DLD1 (cell line): Measurements from ENCODE around the gene KIAA1671.

ENCODE experiments used
- in situ Hi-C: cut with HindIII; loops from 2 replicates; pipeline ENCODE4 v1.10.0; 2017; ENCODE audit warnings: low sequenced_read_pairs

Gene KIAA1671

DNA sequence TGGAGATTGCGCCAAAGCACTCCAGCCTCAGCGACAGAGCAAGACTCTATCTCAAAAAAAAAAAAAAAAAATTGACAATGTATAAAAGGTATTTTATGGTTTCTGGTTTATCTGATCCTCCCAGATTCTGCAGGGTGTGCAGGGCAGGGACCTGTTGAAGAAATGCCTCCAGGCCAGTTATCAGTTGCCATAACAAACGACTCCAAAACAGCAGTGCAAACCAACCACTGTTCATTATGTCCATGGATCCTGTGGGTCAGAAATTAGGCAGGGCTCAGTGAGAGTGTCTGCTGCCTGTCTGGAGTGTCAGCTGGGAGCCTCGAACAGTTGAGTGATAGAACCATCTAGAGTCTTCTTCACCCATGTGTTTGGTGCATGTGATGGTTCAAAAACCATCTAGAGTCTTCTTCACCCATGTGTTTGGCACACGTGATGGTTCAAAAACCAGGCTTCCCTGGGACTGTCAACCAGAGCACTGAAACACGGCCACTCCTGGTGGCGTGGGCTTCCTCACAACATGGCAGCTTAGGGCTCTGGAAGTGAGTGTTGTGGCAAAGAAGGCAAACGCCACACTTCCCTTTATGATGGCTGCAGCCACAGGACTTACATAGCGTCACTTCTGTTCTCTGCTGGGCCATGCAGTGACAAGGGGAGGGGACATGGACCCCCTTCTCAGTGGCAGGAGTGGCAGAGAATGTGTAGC is 132.0 kb downstream of the KIAA1671 start:
- in situ Hi-C loops: no loop called here

DNA sequence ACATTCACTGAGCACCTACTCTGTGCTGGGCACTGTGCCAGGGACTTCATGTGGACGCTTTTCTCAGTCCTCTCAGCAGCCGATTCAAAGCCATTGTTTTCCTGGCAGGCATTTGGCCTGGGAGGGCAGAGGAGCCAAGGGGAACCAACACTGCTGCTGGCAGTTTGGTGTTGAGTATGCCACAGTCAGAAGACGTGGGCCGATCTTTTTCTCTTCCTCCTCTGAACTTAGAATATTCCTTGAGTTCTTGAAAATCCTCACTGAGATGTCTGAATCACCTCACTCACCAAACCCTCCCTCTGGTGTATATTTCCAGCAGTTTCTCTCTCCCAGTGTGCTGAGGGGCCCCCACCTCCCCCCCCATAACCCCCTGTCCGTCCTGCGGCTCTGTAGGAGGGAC is 132.6 kb downstream of the KIAA1671 start:
- in situ Hi-C loops: no loop called here

DNA sequence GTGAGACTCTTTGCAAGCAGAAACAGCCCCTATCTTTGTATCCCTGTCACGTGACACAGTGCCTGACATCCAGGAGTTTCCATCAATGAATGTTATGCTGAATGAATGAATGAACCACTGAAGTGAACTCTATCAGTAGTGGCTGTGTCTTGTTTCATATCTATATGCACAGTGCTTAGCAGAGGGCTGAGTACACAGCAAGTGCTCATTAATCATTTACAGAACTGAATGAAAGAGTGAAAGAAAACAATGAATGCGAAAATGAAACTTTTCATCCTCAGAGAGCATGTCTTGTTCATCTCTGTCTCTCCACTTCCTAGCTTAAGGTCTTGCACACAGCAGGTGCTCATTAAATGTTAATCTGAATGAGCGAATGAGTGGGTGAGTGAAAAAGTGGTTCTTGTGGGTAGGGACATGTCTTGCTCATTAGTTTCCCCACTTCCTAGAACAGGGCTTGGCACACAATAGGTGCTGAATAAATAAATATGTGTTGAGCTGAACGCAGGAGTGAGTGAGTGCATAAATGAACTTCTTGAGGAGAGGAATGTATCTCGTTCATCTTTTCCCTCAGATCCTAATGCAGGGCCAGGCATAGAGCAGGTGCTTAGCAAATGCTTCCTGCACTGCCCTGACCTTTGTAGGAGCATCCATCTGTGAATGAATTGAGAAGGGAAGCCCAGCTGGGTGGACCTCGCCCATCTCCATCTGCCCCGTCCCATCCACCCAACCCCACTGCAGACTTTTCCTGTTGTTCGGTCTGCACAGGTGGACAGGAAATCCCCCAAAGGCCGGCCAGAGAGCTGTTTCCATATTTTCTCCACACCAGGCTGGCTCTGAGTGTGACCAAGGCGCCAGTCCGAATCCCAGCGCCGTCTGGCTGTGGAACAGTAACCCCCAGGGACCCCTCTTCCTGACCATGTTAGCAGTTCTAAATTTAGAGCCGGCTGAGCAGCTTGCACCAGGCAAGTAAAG is 133.7 kb downstream of the KIAA1671 start:
- in situ Hi-C loops: no loop called here

DNA sequence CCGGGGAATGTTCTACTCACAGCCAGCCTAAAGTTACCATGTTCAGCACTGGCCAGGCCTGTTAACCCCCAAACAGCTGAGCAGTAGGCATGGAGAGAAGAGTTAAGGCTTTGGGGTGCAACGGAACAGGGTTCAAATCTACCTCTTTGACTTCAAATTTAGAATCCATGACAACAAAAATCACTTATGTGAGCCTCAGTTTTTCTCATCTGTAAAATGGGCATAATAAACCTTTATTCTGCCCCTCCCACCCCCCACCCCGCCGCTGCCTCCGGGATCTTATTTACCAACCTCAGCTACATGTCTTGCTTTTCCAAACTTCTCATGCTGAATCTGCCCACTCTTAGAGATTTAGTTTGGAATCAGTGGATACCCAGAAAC is 134.4 kb downstream of the KIAA1671 start:
- in situ Hi-C loops: no loop called here

DNA sequence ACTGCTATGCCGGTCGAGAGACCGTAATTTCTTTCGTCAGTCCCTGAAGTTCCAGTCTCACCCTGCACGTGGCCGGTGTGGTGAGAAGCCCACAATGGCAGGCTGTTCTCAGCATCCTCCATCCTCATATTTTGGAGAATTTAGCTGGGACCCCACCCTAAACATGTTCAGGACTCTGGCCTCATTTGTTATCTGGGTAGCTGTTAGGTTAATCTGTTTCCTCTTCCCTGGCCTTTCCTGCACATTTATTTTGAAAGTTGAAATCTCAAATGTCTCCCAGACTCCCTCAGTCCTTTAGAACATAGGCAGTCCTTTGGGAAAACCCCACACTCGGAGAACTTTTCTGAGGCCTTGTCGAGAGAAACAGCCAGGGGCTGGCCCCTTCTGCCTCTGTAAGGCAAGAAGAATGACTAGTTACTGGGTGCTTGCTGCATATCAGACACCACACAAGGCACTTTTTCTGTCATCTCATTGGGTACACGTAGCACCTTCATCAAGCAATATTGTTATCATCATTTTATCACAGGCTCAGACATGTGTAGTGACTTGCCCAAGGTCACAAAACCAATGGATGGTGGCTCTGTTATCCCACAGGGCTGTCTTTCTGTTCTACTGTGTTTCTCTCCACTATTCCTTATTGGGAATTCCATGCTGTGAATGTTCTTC is 137.8 kb downstream of the KIAA1671 start:
- in situ Hi-C loops: no loop called here

DNA sequence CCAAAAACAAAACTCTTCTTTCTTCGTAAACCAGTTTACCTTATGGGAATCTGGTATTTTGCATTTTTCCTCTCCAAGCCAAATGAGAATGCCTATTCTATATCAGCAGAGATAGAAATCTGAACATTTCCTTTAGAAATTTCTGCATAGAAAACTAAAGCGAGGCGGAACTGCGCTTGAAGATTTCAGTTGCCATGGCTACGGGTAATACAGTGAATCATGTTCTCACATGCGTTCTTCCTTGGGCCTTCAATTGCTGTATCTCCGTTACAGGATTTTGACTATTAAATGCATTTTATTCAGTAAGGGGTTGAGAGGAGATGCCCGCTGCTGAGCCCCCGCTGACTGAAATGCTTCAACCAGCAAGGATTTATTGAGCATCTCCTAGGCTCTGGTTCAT is 138.9 kb downstream of the KIAA1671 start:
- in situ Hi-C loops: no loop called here

DNA sequence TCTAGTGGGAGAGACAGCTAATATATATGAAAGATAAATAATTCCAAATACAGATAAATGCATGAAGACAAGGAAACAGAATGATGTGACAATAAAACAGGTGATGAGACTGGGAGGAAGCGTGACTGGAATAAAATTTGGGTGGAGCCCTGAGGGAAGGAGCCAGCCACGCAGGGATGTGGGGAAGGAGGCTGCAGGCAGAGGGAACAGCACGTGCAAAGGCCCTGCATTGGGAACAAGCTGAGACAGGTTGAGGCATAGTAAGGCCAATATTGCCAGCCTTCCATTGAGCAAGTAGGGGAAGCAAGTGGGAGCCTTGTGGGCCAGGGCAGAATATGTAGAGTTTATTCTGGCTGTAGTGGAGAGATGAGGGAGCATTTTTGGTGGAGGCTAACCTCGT is 139.6 kb downstream of the KIAA1671 start:
- in situ Hi-C loops: no loop called here

DNA sequence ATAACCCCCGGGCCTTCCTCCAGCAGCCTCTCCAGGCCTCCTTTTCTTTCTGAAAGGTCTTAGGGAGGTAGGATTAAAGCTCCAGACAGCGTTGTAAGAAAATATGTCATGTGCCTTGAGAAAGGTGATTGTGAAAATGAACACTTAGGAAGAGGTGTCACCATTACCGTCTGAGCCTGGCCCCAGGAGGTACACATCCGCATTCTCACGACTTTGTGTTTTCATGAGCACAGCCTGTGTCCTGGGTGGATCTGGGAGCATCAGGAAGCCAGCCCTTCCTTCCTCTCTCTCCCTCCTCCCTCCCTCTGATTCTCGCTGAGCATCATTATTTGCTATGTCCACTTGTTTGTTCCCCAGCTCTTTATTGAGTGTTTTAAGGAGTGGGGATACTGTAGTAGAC is 142.1 kb downstream of the KIAA1671 start:
- in situ Hi-C loops: no loop called here

DNA sequence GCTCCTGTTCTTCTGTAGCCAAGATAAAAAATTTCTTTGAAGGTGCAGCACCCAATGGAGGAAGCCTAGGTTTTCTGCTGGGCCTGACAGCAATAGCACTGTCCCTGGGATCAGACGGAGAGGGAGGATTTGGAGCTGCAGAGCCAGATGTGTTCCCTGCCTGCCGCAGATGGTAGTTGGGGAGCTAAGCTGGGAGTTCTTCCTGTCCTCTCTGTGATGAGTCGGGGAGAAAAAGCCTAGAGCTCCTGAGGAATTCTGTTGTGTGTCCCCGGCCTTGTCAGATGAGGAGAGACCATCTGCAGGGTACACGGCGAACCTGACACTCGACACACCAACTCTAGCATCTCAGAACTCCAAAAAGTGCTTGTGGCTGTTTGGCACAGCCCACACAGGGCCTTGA is 143.4 kb downstream of the KIAA1671 start:
- in situ Hi-C loops: no loop called here

DNA sequence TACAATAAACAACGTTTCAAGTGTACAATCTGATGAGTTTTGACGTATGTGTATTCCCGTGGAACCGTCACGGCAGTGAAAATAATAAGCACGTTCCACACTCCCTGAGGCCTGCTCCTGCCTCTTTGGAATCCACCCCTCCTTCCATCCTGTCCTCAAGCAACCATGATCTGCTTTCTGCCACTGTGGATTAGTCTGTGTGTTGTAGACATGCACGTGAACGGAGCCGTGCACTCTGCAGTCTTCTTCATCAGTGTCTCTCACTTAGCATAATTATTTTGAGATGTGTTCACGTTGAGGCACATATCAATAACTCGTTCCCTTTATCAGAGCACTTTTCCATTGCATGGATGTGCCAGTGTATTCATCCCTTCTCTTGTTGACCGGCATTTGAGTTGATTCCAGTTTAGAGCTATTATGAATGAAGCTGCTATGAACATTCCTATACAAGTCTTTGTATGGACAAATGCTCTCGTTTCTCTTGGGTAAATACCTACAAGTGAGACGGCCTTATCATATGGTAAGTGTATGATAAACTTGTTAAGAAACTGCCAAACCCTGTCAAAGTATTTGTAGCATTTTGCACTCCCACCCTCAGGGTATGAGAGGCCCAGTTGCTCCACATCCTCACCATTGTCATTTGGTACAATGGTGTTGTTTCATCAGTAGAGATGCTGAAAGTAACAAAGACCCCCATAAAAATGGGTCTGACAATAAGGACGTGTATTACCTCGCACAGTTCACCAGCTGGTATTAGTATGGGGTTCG is 144.3 kb downstream of the KIAA1671 start:
- in situ Hi-C loops: no loop called here

DNA sequence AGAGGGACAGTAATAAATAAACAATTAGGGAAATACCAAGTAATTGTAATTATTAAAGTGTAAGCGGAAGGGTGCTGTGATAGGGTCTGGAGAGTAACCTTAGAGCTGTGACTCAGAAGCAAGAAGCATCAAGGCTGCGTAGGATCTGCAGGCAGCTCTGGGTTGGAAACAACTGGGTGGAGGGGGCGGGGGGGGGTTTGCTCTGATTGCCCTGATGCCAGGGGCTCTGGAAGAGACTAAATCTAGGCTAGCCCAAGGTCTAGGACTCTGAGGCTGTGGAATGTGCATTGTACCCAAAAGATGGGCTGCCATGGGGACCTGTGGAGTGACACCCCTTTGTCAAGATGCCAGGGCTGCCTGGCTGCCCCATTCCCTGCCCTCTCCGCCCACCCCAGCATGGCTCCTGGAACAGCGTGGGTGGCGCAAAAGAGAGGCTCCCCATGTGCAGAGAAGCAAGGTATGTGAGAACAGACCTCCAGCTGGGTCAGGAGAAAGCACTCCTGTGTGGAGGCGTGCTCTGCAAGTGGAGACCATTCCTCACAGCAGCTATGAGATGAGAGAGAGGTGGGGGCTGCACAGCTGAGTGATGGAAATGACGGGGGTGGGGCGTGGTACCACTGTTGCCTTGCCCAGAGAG is 146.0 kb downstream of the KIAA1671 start:
- in situ Hi-C loops: no loop called here

DNA sequence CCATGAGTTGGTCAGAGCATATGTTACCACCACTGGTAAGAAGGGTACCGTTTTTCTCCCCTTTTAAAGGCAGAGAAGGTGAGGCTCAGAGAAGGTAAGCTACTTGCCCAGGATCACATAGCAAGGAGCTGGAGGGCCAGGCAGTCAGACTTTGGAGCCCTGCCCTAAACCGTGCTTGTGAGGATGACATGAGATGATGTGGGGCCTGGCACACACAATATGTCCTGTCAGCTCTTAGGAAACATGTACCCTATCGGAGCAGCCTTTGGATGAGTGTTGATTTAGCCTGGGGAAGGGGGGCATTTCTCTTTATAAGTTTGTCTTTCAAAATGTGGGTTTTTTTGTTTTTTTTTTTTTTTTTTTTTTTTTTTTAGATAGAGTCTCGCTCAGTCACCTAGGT is 146.7 kb downstream of the KIAA1671 start:
- in situ Hi-C loops: no loop called here

DNA sequence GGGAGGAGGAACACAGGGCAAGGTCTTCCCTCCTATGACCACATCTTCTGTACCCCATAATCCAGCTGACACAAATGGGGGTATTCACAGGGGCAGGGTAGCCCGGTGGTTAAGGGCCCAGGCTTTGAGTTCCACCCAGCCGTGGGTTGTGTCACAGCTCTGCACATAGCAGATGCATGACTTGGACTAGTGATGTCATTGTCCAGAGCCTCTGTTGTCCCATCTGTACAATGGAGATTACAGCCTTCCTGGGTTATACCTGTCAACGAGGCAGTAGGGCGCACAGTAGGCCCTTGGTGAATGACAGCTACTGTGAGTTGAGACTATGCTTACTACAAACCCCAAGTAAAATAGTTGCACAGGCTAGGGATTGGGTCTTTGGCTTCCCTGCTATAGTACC is 147.9 kb downstream of the KIAA1671 start:
- in situ Hi-C loops: no loop called here

DNA sequence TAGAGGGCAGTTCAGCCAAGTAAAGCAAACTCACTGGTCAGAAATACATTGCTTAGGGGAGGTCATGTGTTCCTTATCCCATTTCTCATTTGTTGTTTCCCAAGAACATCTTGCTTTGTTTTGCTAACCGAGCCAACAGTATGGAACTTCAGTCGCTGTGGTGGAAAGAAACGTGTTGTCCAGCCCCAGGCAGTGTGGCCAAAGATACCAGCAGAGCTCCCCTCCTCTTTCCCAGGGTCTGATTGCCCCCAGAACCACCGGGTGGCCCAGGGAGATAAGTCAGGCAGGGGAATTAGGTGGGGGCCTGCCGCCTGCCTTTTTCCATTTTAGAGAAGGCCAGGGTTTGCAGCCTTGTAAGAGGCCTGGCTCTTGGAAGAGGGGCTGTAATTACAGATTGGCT is 148.4 kb downstream of the KIAA1671 start:
- in situ Hi-C loops: no loop called here

DNA sequence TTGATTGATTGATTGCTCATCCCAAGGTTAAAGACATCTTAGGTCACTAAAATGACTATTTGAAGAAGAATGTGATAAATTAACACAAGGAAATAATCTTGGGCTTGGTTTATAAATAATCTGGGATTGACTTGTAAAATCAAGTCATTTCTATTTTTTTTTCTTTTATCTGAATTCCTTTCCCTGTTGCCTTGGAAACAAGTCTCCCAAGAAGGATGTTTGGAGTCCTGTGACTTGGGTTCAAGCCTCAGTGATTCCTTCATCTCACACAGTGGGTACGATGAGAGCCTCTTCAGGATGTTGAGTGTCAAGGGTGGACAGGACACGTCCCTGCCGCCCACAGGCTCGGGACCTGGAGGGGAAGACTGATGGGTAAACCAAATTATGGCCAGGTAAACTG is 149.0 kb downstream of the KIAA1671 start:
- in situ Hi-C loops: no loop called here

DNA sequence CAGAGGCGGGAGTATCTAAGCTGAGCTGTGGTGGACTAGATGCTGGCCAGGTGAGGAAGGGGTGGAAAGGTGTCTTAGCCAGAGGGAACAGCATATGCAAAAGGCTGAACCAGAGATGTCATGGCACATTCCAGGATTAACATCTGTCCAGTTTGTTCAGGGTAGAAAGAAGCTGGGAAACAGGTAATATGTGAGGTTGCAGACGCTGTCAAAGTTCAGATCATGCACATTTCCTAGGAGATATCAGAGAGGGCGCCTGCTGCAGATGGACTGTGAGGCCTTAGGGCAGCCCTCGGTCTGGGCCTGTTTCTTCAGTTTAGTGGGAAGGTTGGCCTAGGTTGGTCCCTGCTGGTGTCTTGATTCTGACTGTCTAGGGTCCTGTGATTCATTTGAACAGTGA is 149.5 kb downstream of the KIAA1671 start:
- in situ Hi-C loops: no loop called here

DNA sequence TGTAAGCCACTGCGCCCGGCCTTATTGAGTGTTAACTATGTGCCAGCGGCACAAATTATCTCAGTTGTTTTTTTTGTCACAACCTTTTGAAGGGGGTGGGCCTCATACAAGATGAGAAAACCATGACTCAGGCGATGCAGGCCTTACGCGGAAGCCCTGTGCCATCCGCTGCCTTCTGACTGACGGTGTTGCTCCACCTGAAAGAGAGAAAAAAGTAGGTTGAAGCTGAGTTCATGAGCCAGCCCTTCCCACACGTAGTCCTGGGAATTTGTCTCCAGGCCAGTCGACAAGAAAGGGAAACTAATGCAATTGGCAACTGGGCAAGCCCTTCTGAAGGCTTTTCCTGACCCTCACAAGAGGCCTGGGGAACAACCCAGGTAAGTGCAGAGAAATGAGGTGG is 150.2 kb downstream of the KIAA1671 start:
- in situ Hi-C loops: no loop called here

DNA sequence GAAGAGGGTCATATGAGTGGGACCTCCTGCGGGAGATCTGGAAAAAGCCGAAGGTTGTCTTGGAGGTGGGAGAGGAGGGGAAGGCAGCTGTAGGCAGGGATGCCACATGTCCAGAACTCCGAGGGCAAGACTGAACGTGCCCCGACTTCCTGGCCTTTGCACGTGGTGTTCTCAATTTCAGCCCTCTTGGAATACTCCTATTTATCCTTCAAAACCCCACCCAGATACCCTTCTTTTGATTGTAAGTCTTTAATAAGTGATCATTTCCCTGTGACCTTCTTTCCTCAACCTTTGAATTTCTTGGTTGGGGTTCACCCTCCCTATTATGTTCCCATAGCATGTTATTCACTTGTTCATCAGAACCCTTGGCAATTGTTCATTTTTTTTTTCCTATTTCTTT is 151.9 kb downstream of the KIAA1671 start:
- in situ Hi-C loops: no loop called here

DNA sequence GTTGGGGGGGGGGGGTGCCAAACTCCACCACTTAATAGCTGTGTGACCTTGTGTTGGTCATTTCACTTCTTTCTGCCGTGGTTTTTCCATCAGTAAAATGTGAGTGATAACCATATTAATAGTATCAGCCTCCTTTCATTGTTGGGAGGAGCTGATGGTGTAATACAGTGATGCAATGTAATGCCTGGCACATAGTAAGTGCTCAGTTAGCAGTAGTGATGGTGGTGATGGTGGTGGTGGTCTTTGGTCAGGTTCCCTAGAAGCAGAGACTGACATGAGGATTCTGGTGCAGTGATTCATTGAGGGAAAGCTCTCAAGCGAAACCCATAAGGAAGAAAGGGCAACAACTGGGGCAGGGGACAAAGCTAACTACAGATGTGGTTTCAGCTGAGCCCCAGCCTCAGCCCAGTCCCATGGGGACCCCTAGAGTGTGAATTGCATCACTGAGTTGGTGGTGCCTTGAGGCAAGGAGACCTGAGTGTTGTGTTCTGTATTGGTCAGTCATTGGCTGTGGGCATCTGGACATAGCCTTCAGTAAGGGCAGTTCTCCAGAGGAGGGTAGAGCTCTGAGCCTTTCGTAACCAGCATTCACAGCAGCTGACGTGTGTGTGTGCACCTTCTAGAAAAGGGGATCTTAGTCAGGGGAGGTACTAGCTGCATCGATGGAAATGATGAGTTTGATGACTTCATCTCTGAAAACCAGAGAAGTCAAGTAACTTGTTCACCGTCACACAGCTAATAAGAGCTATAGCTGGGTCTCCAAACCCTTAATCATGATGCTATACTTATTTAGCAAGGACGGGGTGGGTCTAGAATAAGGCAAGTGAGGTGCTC is 153.5 kb downstream of the KIAA1671 start:
- in situ Hi-C loops: no loop called here
